Fibroblast of the aortic adventitia (primary cell): ENCODE data around the gene RGS7. TPM values are rescaled to one million over a fixed set of nuclear protein-coding genes. Genes with fewer than 3 reads are reported as not detected.
"Not testable (repeated sequence)": the region's sequence is repeated elsewhere in the genome, so short reads cannot be mapped to it uniquely, and the experiment has no call there.

Experiments
- DNase-seq: peaks from one replicate; pipeline ENCODE4 v3.0.0-alpha.2; 2010; ENCODE audit warnings: low read depth
- H3K4me3 ChIP-seq: 2 replicates; pipeline ENCODE4 v1.5.1; 2011; ENCODE audit warnings: low read depth, mild to moderate bottlenecking, control low read depth, low read length, moderate library complexity
- total RNA-seq: library from RNA; depleted of rRNA; stranded (reverse); fragments of >200 nt; gene quantifications from 2 replicates; pipeline ENCODE4 v1.2.3, GENCODE V29; 2012; ENCODE audit warnings: low replicate concordance
- TF ChIP-seq, protein P1 (sequence below): IDR thresholded peaks from 2 replicates; pipeline ENCODE4 v1.5.1; 2011; ENCODE audit warnings: mild to moderate bottlenecking, low read length, control low read depth, inconsistent platforms; ENCODE audit not compliant: insufficient read depth

RGS7 gene
- total RNA-seq, 1 donor: 0.63 TPM

DNA sequence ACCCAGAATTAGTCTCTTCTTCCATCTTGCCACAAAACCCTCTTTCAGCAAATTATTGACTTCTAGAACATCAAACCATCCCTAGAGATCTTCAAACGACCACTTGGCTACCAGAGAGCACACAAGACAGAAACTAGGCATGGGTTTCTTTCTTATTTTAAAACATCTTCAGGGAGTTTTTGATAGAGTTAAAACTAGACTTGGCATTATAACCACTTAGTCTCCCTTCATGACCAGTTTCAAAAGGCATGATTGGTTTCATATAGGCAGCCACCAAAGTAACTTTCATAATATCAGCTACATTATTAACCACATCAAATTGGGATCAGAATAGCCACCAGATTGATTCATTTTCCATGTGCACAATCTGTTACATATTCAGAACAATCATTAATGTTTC, 376.7 kb downstream of the RGS7 start:
- H3K4me3 ChIP-seq: no peak overlapping the region
- DNase-seq: no peak
- TF ChIP-seq, protein P1, sequence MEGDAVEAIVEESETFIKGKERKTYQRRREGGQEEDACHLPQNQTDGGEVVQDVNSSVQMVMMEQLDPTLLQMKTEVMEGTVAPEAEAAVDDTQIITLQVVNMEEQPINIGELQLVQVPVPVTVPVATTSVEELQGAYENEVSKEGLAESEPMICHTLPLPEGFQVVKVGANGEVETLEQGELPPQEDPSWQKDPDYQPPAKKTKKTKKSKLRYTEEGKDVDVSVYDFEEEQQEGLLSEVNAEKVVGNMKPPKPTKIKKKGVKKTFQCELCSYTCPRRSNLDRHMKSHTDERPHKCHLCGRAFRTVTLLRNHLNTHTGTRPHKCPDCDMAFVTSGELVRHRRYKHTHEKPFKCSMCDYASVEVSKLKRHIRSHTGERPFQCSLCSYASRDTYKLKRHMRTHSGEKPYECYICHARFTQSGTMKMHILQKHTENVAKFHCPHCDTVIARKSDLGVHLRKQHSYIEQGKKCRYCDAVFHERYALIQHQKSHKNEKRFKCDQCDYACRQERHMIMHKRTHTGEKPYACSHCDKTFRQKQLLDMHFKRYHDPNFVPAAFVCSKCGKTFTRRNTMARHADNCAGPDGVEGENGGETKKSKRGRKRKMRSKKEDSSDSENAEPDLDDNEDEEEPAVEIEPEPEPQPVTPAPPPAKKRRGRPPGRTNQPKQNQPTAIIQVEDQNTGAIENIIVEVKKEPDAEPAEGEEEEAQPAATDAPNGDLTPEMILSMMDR: no peak

DNA sequence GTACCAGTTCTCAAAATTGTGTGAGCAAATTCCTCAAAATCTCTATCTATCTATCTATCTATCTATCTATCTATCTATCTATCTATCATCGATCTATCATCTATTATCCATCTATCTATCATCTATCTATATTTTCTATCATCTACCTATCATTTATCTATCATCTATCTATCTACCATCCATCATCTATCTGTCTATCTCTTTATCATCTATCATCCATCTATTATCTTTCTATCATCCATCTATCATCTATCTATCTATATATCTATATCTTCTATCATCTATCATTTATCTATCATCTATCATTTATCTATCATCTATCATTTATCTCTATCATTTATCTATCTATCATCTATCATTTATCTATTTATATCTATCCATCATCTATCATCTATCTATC, 380.3 kb downstream of the RGS7 start:
- TF ChIP-seq, protein P1: no peak
- no peak overlapping the region for H3K4me3 ChIP-seq
- no peak for DNase-seq

DNA sequence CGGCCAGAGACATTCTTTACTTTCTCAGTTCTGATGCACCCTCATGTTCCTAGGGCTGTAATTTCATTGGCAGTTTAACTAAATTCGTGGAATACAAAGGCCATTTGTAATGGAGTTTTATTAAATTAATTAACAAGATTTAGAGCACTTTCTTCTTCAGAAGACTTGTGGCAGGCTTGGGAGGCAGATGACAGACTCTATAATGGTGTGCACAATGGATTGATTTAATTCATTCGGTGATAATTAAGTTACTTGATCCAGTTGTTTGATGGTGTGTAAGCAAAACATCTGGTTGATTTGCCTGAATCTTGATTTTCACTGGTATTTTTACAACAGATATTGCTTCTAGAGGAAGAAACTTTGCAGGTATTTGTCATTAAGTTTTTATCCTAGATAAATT, 383.1 kb downstream of the RGS7 start:
- TF ChIP-seq, protein P1: no peak
- DNase-seq: no peak
- H3K4me3 ChIP-seq: no peak overlapping the region

DNA sequence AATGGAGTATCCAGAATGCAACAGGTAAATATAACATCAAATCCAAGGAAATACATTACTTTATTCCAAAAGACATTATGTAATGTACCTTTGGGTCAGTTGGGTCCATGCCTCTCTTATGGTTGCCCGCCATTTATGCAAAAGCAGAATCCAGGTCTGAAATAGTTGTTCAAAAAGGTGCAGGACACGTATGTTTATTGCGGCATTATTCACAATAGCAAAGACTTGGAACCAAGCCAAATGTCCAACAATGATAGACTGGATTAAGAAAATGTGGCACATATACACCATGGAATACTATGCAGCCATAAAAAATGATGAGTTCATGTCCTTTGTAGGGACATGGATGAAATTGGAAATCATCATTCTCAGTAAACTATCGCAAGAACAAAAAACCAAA, 384.9 kb downstream of the RGS7 start:
- not testable (repeated sequence) for DNase-seq, H3K4me3 ChIP-seq

DNA sequence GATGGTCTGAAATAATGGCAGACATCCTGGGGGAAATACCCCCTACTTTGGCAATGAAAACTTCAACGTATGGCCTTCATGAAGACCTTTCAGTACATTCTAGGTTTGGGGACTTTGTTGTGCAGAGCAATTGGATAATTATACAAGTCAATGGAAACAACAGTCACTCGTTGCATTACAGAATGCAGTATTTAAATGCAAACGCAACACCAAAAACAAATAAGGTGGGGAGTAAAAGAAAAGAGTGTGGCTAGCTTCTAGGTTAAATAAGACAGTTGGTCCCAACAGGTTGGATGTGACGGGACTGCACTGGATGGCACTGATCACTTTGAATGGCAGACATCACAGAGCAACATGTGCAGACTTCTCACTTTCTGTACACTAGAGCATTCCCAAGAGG, 386.8 kb downstream of the RGS7 start:
- no peak for DNase-seq
- H3K4me3 ChIP-seq: no peak overlapping the region
- TF ChIP-seq, protein P1: no peak

DNA sequence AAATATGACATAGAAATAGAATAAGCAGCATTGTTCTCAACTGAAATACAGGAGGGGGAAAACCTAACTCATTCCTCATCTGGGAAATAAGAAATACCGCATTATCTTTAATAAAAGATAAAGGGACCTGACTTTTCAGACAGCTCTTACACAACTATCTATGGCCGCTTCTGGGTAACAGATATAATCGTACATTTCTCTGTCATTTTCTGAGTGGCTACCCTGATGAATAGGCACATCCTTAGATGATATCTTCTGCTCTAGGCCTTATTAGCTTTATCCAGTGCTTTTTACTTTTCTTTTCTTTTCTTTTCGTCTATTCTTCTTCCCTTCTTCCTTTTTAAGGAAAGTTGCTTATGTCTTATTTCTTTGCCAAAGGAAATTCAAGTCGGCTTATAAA, 388.1 kb downstream of the RGS7 start:
- H3K4me3 ChIP-seq: no peak overlapping the region
- no peak for DNase-seq
- TF ChIP-seq, protein P1: no peak

DNA sequence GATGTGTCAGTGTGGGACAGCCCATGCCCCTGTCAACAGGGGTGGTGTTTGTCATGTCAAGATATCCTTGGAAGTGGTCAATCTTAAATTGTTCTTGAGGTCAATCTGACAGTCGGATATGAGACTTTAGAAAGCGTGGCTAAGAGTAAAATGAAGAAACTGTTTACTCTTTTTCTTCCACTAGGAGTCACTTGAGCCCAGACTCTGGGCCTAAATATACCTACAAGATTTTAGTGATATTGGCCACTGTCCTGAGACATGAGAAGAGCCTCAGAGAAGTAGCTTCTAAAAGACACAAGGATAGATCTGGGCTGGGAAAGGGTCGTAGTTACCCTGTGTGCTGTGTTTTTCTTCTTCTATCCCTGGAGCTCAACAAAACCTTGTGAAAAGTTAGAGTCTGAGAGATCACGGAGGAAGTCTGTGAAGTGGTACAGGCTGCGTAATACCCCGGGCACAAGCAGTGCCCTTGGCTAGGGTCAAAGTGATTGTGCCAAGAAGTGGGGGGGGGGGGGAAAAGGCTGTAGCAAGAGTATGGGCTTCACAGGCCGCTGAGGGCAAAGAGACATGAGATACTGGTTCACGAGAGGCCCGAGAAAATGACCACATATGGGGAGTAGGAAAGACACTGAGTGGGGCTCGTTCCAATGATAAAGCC, 389.8 kb downstream of the RGS7 start:
- DNase-seq: peak; percentile 9
- TF ChIP-seq, protein P1: peak; percentile 9
- no peak overlapping the region for H3K4me3 ChIP-seq
